Activated naive CD8-positive, alpha-beta T cell (primary cell): ENCODE results near the gene FUT8.

Source experiments
- H3K27ac Mint-ChIP-seq: one replicate; pipeline ENCODE4 v1.8.0; 2021; ENCODE audit warnings: mixed read lengths
- H3K27me3 Mint-ChIP-seq: one replicate; pipeline ENCODE4 v1.8.0; 2021; ENCODE audit warnings: mixed read lengths
- H3K36me3 Mint-ChIP-seq: one replicate; pipeline ENCODE4 v1.8.0; 2021; ENCODE audit warnings: mixed read lengths
- H3K4me1 Mint-ChIP-seq: one replicate; pipeline ENCODE4 v1.8.0; 2021; ENCODE audit warnings: low read depth, mixed read lengths
- H3K4me3 Mint-ChIP-seq: one replicate; pipeline ENCODE4 v1.8.0; 2021; ENCODE audit warnings: mild to moderate bottlenecking, mixed read lengths
- H3K9me3 Mint-ChIP-seq: one replicate; pipeline ENCODE4 v1.8.0; 2021; ENCODE audit warnings: low read depth, mixed read lengths

The FUT8 gene

DNA sequence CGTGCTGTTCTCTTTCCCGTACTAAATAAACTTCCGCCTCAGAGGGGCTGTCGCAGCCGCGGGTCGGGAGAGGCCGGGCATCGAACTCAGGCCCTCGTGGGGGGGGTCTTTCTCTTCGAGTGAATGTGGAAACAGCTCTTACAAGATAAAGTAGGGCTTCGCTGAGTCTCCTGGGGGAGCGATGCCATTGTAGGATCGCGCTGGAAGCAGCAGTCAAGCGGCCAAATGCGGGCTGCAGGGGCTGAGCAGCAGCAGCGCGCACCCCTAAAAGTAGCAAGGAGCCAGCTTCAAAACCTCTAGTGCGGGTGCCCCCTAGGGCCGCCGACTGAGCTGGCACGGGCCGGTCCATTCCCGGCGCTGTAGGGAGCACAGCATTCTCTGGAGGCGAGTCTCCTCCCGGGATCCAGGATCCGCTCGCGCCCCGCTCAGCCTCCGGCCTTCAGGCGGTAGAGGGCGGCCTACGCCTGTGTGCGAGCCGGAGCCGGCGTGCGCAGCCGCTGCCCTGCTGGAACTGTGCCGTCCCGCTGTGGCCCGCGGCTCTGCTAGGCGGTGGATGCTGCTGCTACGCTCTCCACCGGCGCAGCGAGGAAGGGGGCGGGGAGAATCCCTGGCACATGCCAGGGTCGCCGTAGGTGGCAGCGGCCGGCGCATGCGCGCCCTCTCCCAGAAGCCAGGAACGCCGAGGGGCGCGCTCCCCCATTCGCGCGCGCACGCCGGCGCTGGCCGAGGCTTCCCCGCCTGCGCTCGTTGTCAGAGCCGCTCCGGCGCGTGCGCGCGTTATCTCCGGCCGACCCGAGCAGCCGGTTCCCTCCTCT lies at the start of gene FUT8:
Gene FUT8, plus strand, starts transcription at position 699 of the 815 bp plus-strand sequence. CDS start 148,834 bp downstream, outside the sequence.
- H3K4me3 Mint-ChIP-seq: peak within 1 kb of the TSS; percentile 98
- H3K27me3 Mint-ChIP-seq: no peaks in the 10 kb centered on the region
- no peaks in the 10 kb centered on the region for H3K36me3 Mint-ChIP-seq
- H3K27ac Mint-ChIP-seq: peak within 1 kb of the TSS; percentile 95
- no peaks in the 10 kb centered on the region for H3K9me3 Mint-ChIP-seq
- H3K4me1 Mint-ChIP-seq: peaks cover 42% of the 10 kb centered on the region

DNA sequence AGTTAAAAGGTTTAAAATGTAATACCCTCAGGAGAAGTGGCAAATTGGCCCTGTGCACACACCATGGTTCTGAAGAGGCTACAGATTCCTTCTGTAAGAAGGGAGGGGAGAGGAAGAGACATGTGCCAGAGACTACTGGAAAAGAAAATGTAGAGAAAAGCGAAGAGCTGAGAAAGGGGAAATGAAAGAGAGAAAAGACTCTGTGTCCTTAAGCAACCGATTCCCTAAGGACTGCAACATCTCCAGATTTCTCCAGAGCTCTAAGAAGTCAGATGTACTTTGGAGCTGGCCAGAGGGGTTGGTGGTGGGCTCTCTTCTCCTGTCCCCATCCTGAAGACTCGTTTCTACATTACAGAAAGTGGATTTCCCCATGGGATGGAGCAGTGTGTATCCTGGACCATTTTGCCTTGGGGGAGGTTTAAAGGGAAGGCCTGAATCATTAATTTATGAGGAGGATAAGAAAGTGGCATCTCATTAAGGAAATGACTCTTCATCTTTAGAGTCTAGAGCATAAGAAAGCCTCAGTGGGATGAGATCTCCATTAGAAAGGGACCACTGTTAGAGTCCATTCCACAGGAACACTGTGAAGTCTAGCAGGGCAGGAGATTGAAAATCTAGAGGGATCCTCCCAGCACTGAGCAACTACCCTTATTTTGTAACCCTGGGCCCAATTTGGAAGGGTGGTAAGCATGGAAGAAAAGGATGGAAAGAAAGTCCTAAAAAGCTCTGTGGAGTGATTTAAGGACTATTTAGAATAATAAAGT lies 45.5 kb upstream of the FUT8 start:
- Mint-ChIP-seq H3K4me1 (peaks cover 25% of the 10 kb centered on the region), H3K27me3 (no peaks in the 10 kb centered on the region), H3K36me3 (peaks cover 4% of the 10 kb centered on the region), H3K9me3 (no peaks in the 10 kb centered on the region), H3K4me3 (no peak overlapping the region), H3K27ac (no peak overlapping the region)

DNA sequence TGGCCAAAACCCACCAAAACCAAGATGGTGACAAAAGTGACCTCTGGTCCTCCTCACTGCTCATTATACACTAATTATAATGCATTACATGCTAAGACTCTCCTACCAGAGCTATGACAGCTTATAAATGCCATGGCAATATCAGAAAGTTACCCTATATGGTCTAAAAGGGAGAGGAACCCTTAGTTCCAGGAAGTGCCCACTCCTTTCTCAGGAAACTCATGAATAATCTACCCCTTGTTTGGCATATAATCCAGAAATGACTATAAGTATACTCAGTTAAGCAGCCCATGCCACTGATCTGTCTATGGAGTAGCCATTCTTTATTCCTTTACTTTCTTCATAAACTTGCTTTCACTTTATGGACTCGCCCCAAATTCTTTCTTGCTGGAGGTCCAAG lies 43.0 kb upstream of the FUT8 start:
- H3K36me3 Mint-ChIP-seq: peaks cover 11% of the 10 kb centered on the region
- H3K27me3 Mint-ChIP-seq: no peaks in the 10 kb centered on the region
- H3K4me3 Mint-ChIP-seq: no peak overlapping the region
- H3K9me3 Mint-ChIP-seq: no peaks in the 10 kb centered on the region
- peaks cover 35% of the 10 kb centered on the region for H3K4me1 Mint-ChIP-seq
- H3K27ac Mint-ChIP-seq: peak overlapping the region; percentile 46

DNA sequence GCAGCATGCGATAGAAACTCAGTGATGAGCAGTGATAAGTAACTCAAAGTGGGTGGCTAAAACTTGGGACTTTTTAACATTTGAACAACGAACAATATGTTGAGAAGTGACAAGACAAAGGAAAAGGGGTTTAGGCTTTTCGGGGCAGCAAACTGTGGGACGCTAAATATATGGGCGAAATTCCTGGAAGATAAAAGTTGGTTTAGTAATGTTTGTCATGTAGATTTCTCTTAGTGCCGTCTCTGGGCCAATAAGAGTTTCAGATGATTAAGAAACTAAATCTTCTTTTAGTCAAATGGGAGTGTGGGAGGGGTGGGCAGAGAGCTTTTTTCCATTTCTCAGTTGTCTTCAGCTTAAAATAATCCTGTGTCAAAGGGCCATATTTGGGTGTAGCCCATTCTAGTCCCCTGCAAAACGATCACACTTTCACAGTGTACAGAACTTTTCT lies 41.7 kb upstream of the FUT8 start:
- H3K4me1 Mint-ChIP-seq: peaks cover 35% of the 10 kb centered on the region
- H3K9me3 Mint-ChIP-seq: no peaks in the 10 kb centered on the region
- H3K27me3 Mint-ChIP-seq: no peaks in the 10 kb centered on the region
- peaks cover 15% of the 10 kb centered on the region for H3K36me3 Mint-ChIP-seq
- peak overlapping the region; percentile 61 for H3K27ac Mint-ChIP-seq
- no peak overlapping the region for H3K4me3 Mint-ChIP-seq

DNA sequence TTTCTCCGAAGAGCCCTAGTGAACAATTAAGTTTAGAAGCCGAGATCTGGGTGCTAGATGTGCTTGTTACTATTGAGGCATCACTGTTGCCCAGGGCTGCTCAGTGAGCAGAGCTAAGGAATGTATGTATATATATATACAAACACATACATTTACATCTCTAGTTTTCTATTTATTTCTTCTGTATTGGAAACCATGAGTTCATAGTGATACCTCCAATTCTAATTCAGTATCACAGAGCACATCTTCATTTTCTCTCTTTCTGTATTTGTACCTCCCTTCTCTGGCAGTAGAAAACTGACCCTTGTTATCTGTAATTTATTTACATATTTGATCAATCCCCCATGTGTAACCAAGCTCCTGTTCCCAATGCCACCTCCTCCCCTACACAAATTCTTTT lies 40.7 kb upstream of the FUT8 start:
- H3K36me3 Mint-ChIP-seq: peaks cover 17% of the 10 kb centered on the region
- H3K27ac Mint-ChIP-seq: no peak overlapping the region

DNA sequence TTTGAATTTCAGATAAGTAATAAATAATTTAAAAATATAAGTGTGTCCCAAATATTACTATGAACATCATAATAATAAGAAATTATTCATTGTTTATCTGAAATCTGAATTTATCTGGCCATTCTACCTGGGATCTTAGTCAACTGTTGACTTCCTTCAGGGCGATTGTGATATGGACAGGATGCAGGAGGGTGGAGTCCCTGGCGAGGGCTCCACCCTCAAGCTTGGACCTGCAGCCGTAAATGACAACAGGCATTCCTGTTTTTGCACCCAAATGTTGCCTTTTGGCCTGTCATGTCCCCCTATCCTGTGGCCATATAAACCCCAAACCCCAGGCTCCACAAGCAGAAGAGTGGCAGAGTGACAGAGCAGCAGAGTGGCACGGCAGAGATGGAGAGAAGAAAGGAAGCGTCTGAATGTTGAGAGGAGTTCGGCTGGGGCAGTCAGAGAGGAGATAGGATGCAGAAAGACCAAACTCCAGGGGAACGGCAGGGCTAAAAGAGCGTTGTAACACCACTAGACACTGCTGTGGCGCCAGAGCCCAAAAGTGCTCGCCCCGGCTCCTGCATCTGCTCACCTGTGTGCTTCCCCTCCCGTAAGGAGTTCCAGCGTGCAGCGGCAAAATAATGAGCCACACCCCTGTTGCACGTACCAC lies 39.4 kb upstream of the FUT8 start:
- H3K36me3 Mint-ChIP-seq: peaks cover 14% of the 10 kb centered on the region
- H3K4me3 Mint-ChIP-seq: no peak overlapping the region
- H3K27me3 Mint-ChIP-seq: no peaks in the 10 kb centered on the region
- H3K27ac Mint-ChIP-seq: no peak overlapping the region
- H3K4me1 Mint-ChIP-seq: peaks cover 33% of the 10 kb centered on the region
- H3K9me3 Mint-ChIP-seq: no peaks in the 10 kb centered on the region

More for the DNA sequence above, 40.7 kb upstream of the FUT8 start:
- no peak overlapping the region for H3K4me3 Mint-ChIP-seq
- peaks cover 35% of the 10 kb centered on the region for H3K4me1 Mint-ChIP-seq
- no peaks in the 10 kb centered on the region for H3K9me3 Mint-ChIP-seq
- H3K27me3 Mint-ChIP-seq: no peaks in the 10 kb centered on the region

DNA sequence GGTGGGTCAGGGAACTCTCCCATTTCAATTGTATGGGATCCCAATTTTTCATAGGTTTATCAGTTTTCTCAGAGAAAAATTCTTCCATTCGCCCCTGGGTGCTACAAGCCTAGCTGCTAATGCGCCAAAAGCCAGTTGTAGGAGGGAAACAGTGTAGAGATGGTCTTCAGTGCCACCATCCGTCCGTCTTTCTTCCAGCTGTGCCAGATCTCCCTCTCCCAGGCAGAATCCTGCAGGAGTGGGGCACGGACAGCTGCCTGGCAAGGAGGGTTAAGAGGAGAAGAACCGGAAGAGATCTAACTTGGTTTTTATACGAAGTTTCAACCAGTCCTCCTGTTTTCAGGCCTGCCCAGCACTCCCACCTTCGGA lies 38.9 kb upstream of the FUT8 start:
- Mint-ChIP-seq H3K36me3 (peaks cover 14% of the 10 kb centered on the region), H3K4me1 (peaks cover 33% of the 10 kb centered on the region), H3K27me3 (no peaks in the 10 kb centered on the region), H3K4me3 (no peak overlapping the region), H3K9me3 (no peaks in the 10 kb centered on the region), H3K27ac (no peak overlapping the region)

DNA sequence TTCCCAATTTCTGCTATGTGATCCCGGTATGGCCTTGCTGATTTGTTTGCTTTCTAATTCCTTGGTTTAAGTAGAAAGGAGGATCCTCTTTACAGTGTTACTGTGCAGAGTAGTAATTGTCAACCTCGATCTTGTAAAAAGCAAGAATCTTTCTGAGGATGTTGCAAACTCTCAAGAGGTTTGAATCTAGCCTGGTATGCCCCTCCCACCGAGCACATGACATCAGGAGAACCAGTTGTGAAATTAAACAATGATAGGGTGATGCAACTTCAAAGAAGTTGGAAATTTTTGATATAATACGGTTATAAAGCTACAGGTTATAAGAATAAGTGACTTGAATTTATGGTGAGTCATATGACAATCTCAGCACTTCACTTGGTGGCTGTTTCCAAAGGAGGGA lies 35.0 kb upstream of the FUT8 start:
- no peak overlapping the region for H3K27ac Mint-ChIP-seq
- H3K4me1 Mint-ChIP-seq: peaks cover 8% of the 10 kb centered on the region
- H3K4me3 Mint-ChIP-seq: no peak overlapping the region
- peaks cover 27% of the 10 kb centered on the region for H3K36me3 Mint-ChIP-seq
- H3K27me3 Mint-ChIP-seq: no peaks in the 10 kb centered on the region
- no peaks in the 10 kb centered on the region for H3K9me3 Mint-ChIP-seq

DNA sequence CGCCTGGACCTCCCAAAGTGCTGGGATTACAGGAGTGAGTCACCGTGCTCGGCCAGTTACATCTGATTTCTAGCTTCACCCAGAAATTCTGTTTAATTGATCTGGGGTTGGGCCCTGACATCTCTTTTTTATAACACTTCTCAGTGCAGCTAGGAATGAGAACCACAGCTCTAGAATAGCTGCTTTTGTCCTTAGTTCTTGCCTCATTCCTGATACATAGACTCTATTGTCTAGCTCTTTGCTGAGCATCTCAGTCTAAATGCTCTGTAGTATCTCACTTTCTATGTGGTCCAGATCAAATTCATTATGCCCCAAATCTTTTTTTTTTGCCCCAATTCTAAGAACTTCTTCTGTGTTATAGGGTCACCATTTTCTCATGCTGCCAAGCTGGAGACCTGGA lies 29.9 kb upstream of the FUT8 start:
- Mint-ChIP-seq H3K36me3 (peaks cover 23% of the 10 kb centered on the region), H3K4me3 (no peak overlapping the region), H3K9me3 (no peaks in the 10 kb centered on the region), H3K4me1 (no peaks in the 10 kb centered on the region), H3K27me3 (no peaks in the 10 kb centered on the region), H3K27ac (no peak overlapping the region)

DNA sequence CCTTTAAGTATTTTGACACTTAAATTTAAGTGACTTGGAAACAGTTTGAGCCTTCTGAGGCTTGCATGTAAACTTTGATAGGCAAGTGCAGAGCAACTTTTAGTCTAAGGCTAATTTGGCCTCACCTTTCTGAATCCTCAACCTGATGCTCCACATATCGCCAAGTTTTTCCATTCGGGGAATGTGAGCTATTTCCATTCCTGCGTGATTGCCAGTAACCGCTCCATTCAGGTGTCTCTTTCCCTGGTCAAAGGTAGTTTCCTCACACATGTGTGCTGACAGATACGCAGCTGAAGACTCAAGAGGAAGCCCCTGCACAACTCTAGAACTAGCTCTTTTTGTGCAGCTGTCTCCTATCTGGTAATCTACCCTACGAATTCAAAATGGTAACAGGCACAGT lies 25.4 kb upstream of the FUT8 start:
- Mint-ChIP-seq H3K27me3 (no peaks in the 10 kb centered on the region), H3K36me3 (peaks cover 7% of the 10 kb centered on the region), H3K9me3 (no peaks in the 10 kb centered on the region)

DNA sequence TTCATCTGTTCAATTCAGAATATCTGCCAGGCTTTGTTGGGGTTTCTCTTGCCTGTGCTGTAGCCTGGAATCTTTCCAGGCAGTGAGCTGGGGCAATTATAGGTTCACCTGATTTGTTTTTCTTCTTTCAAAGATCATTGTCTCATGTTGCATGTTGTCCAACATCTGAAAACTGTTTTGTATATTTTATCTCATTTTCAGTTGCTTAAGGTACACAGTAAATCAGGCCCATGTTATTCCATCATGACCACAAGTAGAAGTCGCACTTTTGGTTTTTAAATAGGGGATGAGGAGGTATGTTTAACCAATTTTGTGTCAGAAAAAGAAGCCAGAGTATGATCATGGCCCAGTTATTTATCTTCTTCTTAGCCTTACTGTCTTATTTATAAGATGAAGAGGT lies 24.9 kb upstream of the FUT8 start:
- Mint-ChIP-seq H3K27me3 (no peaks in the 10 kb centered on the region), H3K9me3 (no peaks in the 10 kb centered on the region), H3K36me3 (peaks cover 6% of the 10 kb centered on the region), H3K4me1 (no peaks in the 10 kb centered on the region), H3K27ac (no peak overlapping the region), H3K4me3 (no peak overlapping the region)

More for the DNA sequence above, 25.4 kb upstream of the FUT8 start:
- Mint-ChIP-seq H3K4me3 (no peak overlapping the region), H3K4me1 (no peaks in the 10 kb centered on the region), H3K27ac (no peak overlapping the region)

DNA sequence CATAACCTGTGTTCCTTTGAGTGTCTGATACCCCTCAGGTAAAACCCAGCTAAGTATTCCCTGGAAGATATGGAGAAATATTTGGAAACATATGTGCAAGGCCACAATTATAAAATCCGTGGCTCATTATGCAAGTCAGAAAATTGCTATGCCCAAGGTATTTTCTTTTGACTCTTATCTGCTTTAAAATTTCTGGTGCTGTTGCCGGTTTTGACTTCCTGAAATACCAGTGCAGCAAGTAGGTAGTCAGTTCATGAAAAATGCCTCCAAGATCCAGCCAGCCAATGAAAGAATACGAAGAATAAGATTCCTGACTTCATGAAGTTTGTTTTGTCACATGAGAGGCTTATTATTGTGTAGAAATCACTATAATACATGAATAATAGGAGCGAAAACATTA lies 20.2 kb upstream of the FUT8 start:
- no peak overlapping the region for H3K27ac Mint-ChIP-seq
- H3K27me3 Mint-ChIP-seq: no peaks in the 10 kb centered on the region
- peaks cover 8% of the 10 kb centered on the region for H3K9me3 Mint-ChIP-seq
- peaks cover 15% of the 10 kb centered on the region for H3K4me1 Mint-ChIP-seq
- H3K4me3 Mint-ChIP-seq: no peak overlapping the region
- H3K36me3 Mint-ChIP-seq: peaks cover 20% of the 10 kb centered on the region

DNA sequence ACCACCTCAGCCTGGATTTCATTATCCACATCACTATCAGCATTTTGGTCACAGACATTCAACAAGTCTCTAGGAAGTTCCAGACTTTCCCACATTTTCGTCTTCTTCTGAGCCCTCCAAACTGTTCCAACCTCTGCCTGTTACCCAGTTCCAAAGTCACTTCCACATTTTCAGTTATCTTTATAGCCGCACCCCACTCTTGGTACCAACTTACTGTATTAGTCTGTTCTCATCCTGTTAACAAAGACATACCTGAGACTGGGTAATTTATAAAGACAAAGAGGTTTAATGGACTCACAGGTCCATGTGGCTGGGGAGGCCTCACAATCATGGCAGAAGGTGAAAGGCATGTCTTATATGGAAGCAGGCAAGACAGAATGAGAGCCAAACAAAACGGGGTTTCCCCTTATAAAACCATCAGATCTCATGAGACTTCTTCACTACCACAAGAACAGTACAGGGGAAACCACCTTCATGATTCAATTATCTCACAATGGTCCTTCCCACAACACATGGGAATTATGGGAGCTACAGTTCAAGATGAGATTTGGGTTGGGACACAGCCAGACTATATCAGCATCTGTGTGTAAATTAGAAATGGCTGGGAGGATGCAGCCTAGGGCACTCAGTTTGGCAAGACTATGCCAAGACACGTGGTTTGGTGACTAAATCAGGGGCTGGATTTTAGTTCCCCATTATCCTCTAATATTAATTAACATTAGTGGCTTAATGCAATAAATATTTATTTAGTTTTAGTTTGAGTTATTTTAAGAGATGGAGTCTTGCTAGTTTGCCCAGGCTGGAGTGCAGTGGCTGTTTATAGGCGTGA lies 16.2 kb upstream of the FUT8 start:
- Mint-ChIP-seq H3K27ac (no peak overlapping the region), H3K36me3 (peaks cover 21% of the 10 kb centered on the region), H3K4me3 (peak overlapping the region; percentile 14), H3K4me1 (peaks cover 15% of the 10 kb centered on the region), H3K27me3 (no peaks in the 10 kb centered on the region), H3K9me3 (peaks cover 8% of the 10 kb centered on the region)

DNA sequence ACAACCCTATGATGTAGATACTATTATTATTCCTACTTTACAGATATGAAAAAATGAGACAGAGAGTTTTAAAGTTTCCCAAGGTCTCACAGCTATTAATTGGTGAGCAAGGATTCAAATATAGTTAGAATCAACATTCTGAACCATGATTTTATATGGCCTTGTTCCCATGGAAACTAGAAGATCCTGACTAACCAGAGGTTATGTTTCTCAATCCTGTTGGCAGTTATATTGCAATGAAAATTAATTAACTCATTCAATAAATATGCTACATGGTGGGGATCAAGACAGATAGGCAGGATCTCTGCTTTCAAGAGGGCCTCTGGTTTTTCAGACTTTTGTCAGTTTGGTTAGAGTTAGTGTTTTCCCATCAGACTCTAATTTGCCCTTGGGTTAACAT lies 9.3 kb upstream of the FUT8 start:
- Mint-ChIP-seq H3K27me3 (no peaks in the 10 kb centered on the region), H3K9me3 (no peaks in the 10 kb centered on the region), H3K4me1 (peaks cover 2% of the 10 kb centered on the region), H3K36me3 (peaks cover 6% of the 10 kb centered on the region), H3K4me3 (no peak overlapping the region), H3K27ac (no peak overlapping the region)
